Left colon (tissue), 2 donors: ENCODE results near the gene CBFA2T2. TPM values are rescaled to one million over a fixed set of nuclear protein-coding genes. Genes with fewer than 3 reads are reported as not detected.

Experiments used
- ATAC-seq: fragments of 200-7000 bp; cut with Tn5 transposase; one replicate; pipeline ENCODE4 v1.9.1; 2020; ENCODE audit warnings: mild to moderate bottlenecking, moderate library complexity
- DNase-seq, 2 donors: peaks; one replicate each; pipeline ENCODE4 v3.0.0-alpha.2; 2020
- intact Hi-C, 2 donors: fragments of 100-400 bp; cut with DNase I in 1 of 2; cut with micrococcal nuclease in 1 of 2; formaldehyde crosslinking; loops; one replicate each; pipeline versions ENCODE4 v1.11.2 to v1.14.0; 2022; cut with DNase I, micrococcal nuclease
- total RNA-seq, 2 donors: library from RNA; stranded (reverse); fragmentation: NEBNext Ultra II Directional; extraction: Animal tissue kit (Norgen Biotek cat#: 25700); gene quantifications; one replicate each; pipeline ENCODE4 v1.2.1, GENCODE V29; 2021
- donor health status: DM: no; HTN: no; CAD: no.
- donor health status: DM: yes; HTN: yes; CAD: no.

CBFA2T2 gene
- total RNA-seq, 2 donors from 2014 or later: 26.9 to 27.3 TPM

DNA sequence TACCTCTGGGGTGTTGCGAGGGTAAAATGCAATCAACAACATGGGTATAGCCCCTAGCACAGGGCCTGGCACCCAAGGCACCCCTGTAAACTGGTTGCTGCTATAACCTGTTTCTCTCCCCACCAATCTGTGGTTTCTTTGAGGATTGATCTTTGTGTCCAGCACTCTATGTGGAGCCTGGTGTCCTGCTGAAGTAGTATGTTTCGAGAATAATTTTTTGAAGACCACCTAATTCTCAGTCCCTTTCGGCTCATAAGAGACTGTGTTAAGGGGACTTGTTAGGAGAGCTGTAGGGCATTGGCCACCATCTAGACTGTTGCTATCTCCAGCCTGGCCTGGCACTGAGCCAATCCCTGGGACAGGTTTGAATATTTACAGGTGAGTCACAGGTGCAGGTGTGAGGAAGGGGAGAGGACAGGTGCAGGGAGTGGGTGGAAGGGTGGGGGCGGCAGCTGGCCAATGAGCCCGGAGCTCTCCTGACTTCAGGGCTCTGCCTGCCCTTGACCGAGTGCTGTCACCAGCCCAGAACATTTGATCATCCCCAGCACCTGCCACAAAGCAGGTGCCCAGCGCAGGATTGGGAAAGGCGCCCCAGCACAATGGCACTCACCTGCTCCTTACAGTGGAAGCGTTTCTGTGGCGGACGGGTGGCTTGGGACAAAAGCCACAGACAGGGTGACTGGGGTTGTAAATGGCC, 164.2 kb downstream of the CBFA2T2 start:
- DNase-seq (peak; percentile 91 to 92), ATAC-seq (peak; percentile 76)
- intact Hi-C loops: no loop called here

DNA sequence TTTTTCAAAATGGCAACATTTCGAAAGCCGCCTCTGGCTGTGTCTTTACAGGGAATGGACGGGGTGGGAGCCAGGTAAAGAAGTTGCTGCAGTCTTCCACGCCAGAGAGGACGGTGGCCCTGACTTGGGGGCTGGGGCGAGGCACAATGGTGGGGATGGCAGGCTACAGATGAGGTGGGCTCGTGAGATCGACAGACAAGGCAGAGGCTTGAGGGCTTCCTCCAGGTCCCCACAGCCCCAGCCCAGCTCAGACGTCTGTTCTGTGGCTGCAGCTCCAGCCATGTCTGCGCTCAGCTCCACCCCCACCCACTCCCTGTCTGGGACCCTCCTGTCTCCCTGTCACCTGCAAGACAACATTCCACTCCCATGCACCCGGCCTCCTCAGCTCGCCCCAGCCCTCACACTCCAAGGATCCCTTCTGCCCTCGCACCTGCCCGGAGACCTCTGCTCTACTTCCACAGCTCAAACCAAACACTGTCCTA, 164.8 kb downstream of the CBFA2T2 start:
- intact Hi-C loops: no loop called here
- DNase-seq (peak in 1 of 2 donors; percentile 12), ATAC-seq (peak; percentile 3)

DNA sequence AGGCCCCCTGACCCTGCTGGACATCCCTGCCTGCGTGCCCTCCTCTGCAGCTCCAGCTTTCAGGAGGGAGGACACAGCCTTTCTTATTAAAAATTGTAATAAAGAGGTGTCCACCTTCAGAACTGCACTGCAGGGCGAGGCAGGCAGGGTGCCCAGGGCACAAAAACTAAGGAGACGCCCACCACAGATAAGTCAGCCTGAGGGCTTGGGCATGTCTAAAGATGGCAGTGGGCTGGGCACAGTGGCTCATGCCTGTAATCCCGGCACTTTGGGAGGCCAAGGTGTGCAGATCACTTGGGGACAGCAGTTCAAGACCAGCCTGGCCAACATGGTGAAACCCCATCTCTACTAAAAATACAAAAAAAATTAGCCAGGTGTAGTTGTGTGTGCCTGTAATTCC, 165.3 kb downstream of the CBFA2T2 start:
- intact Hi-C loops: no loop called here
- no peak for ATAC-seq

DNA sequence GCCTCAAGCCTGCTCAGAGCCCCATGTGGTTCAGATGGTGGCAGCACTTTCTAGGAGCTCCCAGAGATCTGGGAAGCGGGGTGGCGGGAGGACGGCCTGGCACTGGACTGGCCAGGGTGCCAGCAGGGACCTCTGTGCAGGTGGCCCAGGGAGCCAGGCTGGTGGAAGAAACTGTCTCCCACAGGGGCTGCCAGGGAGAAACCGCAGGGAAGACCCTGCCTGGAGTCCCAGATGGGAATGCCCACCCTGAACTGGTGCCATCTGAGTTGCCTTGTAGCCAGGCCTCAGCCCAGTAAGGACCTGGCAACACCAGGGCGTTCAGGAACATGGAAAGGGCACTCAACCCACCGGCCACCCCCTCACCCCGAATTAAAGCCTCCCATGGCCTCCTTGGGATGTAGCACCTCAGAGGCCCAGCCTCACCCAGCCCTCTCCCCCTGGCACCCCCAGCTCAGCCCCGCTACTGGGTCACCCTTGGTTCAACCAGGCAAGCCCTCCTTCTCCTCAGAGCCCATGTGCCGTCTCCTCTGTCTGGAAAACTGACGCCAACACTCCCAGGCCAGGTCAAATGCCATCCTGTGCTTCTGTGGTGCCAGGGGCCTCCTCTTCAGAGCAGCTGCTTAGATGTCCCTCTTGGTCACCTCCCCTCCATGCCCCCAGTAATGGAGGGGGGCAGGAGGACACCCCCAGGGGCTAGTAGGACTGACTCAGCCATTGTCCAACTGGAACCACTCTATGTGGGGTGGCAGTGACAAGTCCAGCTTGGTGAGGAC, 166.3 kb downstream of the CBFA2T2 start:
- peak in 1 of 2 donors; percentile 4 for DNase-seq
- intact Hi-C loops: no loop called here
- ATAC-seq: no peak

More for the DNA sequence above, 165.3 kb downstream of the CBFA2T2 start:
- peak in 1 of 2 donors; percentile 19 for DNase-seq

DNA sequence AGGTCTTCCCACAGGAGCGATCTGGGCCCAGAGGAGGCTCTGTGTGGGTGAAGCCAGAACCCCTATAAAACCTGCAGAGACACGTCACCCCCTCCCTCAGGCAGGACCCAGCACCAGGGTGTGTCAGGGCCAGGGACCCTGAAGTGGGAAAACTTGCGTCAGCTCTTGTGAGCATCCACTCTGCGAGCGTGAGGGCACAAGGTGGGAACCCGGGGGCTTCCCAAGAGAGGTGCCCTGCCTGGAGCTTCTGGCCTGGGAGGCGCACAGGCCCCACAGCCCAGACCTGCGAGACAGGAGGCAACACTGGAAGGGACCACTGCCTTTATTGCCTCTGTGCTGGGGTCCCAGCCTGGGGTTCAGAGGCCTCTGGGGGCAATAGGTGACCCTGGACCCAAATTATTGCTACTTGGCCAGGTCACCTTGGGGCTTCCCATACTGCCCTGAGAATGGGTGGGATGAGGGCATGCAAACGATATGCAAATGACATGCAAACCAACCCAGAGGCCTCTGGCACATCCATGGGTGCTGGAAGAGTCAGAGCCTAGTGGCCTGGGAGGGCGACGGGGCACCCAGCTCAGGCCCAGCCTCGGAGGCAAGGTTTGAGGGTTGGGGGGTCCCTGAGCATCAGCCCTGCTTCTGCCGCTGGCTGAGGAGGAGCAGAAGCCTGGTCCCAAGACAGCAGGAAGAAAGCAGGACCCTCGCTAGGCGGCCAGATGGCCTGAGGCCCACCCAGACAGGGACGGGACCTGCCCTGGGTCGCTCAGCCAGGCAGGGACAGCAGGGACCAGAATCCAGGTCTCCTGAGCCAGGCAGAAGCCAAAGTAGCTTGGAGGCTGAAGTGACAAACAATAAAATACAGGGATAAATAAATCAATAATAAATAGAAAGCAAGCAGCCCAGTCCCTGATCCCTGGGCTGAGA, 167.1 kb downstream of the CBFA2T2 start:
- DNase-seq: peak in 1 of 2 donors; percentile 3
- no peak for ATAC-seq
- intact Hi-C loops: no loop called here

GRCh38 chr20:33657704-33658095, 167.8 kb downstream of the CBFA2T2 start:
- ATAC-seq (no peak), DNase-seq (peak in 1 of 2 donors; percentile 2)
- intact Hi-C loops: no loop called here

DNA sequence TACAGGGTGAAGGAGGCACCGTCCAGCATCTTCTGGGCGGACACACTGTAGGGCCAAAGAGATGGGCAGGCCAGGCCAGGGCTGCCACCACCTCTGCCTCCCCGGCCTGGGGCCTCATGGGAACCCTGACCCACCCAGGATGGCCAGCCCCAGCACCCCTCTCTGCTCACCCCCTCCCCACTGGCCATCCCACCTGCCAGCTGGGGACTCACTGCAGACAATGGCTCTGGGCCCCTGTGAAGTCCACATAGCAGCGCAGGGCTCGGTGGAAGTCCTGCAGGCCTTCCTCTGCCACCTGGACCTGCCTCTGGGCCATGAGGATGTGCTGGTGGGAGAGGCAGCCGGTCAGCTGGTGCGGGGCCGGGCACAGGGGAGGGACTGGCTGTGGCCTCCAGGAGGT, 168.6 kb downstream of the CBFA2T2 start:
- DNase-seq (peak in 1 of 2 donors; percentile 4), ATAC-seq (no peak)
- intact Hi-C loops: no loop called here

DNA sequence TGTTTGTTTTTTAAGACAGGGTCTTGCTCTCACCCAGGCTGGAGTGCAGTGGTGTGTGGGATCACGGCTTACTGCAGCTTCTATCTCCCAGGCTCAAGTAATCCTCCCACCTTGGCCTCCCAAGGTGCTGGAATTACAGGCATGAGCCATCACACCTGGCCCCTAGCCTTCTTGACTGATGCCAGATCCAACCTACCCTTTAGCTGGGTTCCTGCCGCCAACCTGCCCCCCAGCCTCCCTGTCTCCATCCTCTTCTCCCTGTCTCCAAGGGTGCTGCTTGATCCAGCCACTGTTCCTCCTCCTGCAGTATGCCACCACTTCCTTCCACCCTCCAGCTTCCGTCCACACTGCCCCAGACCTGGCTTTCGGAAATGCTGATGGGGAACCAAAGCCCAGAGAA, 169.0 kb downstream of the CBFA2T2 start:
- DNase-seq (no peak), ATAC-seq (no peak)
- intact Hi-C loops: no loop called here

- intact Hi-C loops: no loop called here
- DNase-seq (peak in 1 of 2 donors; percentile 4), ATAC-seq (no peak)
Measured at GRCh38 chr20:33659341-33660034, 169.6 kb downstream of the CBFA2T2 start.

DNA sequence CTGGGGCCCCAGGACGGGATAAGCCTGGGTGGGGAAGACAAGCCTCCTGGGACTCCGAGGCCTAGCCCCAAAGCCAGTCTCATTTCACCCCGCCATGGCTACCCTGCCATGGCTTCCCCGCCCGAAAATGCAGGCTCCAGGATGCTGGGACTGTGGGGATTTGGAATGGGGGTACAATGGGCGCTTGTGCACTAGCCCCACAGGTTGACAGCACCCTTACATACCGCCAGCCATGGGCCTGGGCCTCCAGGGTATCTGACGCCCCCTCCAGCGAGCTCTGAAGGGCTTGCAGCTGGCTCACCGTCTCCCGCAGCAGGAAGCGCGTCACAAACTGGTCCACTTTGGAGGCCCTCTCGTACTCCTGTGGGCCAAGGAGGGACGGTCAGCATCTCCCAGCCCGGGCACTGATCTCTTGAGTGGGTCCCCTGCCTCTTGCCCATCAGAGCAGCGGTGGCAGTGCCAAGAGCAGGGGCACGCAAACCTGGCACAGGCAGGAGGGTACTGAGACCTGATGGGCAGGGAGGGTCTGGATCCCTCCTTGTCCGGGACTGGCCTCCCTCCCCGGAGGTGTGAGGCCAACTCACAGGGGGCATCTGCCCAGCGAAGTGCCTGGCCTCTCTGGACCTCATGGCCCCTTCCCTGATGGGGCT, 170.3 kb downstream of the CBFA2T2 start:
- ATAC-seq: no peak
- intact Hi-C loops: no loop called here
- DNase-seq: peak in 1 of 2 donors; percentile 3

DNA sequence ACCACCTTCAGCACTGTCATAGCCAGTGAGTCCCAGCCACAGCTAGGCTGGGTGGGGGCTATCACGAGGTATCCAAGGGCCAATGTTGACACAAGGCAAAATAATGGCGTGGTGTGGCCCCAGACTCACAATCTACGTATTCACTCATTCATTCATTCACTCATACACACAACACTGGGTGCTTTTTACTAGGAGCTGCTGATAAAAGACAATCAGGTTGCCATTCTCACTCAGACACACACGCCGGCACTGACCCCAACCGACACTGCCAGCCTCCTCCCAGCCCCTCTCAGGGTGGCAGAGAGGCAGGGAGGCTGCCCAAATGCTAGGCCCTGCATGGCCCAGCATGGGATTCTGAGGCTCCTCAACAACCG, 170.8 kb downstream of the CBFA2T2 start:
- no peak for ATAC-seq
- intact Hi-C loops: no loop called here

GRCh38 chr20:33662172-33662571, 172.3 kb downstream of the CBFA2T2 start, which contains the start of gene C20orf144:
C20orf144 (plus strand) TSS chr20:33662327; CDS start chr20:33662346, 19 bp downstream.
- DNase-seq (peak in 1 of 2 donors; percentile 20), ATAC-seq (no peak)
- intact Hi-C loops: no loop called here

More for the DNA sequence above, 170.8 kb downstream of the CBFA2T2 start:
- DNase-seq: no peak

GRCh38 chr20:33663161-33664084, 173.5 kb downstream of the CBFA2T2 start:
- intact Hi-C loops: no loop called here
- DNase-seq (peak; percentile 82 to 92), ATAC-seq (peak; percentile 50)

- ATAC-seq (no peak), DNase-seq (no peak)
- intact Hi-C loops: no loop called here
Measured at GRCh38 chr20:33664085-33664761, 174.3 kb downstream of the CBFA2T2 start.

GRCh38 chr20:33664762-33665144, 174.9 kb downstream of the CBFA2T2 start:
- ATAC-seq (no peak), DNase-seq (no peak)
- intact Hi-C loops: no loop called here
